CD1c-positive myeloid dendritic cell (primary cell): ENCODE results near the gene SNED1.

ENCODE experiments used
- DNase-seq: peaks from one replicate; pipeline ENCODE4 v3.0.0-alpha.2; 2016; ENCODE audit errors: extremely low spot score

The SNED1 gene

DNA sequence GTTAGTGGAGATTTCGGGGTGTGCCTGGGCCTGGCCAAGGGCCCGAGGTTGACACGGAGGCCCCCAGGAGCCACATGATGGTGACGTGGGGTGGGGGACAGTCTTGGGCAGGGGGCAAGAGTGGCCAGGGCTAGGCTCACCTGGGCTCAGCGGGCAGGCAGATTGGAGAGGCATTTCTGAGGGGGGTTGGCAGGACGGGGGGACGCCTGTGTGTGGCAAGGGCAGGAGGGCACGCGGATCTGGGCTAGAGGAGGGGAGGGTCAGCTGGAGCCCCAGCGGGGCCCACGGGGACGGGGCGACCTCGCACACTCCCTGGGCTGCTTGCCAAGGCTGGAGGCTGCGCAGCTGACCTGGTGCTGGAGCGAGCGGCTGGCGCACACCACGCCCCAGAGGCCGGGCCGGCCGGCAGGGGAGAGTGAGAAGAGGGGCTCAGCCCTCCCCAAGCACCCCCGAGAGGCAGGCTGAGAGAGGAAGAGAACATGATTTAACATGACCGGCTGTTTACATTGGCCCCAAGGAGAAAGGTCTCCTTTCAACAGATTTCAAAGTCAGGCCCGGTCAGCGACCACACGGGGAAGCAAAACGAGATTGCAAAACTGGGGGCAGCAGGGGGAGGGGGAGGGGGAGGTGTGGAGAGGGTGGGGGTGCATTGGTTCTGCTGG lies 38.0 kb upstream of the SNED1 start:
- peak; percentile 38 for DNase-seq

DNA sequence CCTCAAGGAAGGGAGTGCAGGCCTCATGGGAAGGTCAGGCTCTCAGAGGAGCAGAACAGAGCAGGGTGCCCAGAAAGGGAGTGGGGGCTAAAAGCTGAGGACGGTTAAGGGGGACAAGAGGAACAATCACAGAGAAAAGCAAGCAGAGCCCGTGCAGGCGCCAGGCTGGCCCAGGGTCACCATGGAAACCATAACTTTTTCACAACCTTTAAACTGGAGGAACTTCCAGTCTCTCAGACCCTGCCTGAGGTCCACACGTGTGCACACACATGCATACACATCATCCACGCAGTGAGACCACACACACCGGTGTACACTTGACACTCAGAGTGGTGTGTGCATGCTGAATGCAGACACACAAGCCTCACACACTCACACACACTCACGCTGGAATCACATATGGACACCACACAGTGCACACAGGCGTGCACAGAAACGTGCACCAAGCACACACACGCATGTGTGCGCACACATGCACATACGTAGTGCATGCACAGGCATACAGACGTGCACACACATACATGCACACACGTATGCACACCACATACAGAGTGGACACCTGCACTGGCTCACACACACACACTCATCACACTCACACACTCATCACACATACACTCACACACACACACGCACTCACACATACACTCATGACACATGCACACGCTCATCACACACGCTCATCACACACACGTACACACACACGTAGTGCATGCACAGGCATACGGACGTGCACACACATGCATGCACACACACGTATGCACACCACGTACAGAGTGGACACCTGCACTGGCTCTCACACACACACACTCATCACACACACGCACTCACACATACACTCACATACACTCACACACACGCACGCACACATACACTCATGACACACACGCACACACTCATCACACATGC lies 37.2 kb upstream of the SNED1 start:
- DNase-seq = peak; percentile 71

DNA sequence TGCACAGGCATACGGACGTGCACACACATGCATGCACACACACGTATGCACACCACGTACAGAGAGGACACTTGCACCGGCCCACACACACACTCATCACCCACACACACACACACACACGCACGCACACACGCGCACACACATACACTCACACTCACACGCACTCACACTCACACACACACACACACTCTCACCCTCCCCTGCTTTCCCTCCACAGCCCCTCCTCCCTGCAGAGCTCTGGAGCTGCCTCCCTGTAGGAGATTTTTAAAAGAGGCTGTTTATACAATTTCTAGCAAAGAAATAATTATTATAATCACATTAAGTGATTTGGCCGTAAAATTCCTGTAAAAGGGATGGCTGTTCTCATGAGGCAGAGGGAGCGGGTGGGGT lies 36.5 kb upstream of the SNED1 start:
- DNase-seq = no peak

DNA sequence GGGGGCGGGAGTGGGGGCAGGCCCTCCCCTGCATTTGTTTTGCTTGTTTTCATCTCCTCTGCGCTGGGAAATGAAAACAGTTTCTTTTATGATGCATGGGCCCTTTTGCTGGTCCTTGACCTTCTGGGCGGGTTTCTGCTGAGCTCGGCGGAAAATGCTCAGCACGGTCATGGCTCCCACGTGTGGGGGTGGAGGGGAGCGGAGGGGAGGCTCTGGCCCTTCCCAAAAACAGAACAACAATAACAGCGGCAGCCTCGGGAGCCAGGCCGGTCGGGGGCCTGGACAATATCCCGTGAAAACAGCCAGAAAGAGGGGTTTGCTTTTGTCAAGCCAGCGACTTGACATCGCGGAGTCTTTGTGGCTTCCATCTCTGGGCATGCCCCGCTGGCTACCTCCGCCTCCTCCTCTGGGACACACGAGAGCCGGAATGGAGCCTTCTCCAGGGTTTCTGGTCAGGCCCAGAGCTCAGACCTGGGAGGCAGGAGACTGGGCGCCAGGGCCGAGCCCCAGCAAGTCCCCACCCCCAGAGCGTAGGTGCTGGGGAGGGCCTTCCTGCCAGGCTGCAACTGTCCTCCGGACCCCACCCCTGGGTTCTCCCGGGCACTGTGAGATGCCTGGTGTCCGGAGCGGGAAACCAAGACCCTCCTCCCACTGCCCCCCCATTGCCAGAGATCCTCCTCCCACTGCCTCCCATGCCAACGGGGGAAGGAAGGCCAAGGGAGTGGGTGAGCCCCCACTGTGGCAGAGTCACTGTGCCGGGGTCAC lies 35.9 kb upstream of the SNED1 start:
- DNase-seq = peak; percentile 68

DNA sequence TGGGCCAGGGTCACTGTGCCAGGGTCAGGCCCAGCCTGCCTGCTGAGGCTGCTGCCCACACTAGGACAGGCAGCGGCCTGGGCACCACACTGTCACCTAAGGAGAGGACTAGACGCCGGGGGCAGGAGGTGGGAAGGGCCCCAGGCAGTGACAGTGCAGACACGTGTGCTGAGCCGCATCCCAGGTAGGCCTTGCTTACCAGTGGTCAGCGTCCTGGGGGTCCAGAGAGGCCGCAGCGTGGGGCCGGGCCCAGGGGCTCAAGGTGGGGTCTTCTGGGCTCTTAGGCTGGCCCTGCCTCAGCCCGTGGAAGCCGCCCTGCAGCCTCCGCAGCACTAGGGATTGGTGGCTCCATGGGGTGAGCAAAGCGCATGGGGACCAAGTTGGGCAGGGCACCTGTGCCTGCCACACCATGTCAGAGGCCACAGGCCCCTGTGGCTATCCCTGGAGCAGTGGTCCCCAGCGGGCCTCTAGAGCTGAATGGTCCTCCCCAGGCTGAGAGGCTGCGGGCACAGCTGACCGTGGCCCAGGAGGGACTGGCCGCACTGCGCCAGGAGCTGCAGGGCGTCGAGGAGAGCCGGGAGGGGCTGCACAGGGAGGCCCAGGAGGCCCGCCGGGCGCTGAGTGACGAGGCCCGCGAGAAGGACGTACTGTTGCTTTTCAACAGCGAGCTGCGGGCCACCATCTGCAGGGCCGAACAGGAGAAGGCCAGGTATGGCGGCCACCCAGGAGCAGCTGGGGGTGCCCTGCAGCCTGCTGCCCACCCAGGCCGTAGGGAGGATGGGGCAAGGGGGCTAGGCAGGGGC lies 35.2 kb upstream of the SNED1 start:
- DNase-seq = no peak

DNA sequence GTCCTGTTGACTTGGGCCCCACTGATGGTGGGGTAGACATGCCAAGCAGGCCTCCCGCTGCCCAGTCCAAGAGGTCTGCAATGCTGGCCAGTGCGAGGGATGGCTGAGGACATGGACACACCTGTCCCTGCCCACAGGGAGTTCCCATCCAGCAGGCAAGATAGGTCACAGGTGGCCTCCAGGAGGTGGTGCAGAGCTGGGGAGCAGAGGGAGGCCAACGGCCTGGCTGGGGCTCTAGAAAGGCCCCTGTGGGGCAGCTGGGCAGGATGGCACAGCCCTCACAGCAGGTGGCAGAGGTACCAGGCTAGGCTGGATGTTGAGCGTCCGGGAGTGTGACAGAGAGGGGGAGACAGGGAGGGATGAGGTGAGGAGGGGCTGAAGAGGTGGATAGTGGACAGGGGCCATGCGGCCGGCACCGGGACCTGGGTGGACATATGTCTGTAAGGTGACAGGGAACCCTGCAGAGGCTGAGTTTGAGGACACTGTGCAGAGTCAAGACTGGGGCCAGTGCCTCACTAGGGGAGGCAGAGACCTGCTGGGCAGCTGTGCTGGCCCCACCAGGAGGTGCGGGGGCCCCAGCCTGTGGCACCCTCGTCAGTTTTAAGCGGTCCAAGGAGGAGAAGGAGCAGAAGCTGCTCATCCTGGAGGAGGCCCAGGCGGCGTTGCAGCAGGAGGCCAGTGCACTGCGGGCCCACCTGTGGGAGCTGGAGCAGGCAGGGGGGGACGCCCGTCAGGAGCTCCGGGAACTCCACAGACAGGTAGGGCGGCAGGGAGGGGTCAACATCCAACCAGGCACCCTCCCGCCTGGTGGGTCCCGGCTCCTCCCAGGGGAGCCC lies 34.3 kb upstream of the SNED1 start:
- no peak for DNase-seq

DNA sequence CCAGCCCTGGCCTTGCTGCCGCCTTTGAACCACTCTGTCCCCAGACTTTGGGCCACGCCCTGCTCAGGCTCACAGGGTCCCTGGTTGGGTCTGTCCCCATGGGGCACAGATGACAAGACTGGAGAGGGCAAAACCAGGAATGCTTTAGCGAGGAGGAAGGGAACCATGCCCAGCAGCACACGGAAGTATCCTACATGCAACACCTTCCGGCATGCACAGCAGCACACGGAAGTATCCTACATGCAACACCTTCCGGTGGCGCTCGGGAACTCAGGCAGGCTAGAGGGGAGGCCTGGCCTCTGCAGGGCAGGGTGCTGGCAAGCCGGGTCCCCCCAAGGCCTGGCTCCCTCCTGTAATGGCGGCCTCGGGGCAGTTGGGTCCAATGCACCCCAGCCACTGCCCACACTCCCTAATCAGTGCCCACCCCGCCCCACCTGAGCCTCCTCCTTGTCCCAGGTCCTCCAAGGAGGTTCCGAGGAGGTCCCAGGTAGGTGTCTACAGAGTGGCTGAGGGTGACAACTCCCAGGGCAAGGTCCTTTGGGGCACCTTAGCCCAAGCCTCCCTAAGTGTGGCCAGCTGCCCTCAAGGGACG lies 33.6 kb upstream of the SNED1 start:
- no peak for DNase-seq

DNA sequence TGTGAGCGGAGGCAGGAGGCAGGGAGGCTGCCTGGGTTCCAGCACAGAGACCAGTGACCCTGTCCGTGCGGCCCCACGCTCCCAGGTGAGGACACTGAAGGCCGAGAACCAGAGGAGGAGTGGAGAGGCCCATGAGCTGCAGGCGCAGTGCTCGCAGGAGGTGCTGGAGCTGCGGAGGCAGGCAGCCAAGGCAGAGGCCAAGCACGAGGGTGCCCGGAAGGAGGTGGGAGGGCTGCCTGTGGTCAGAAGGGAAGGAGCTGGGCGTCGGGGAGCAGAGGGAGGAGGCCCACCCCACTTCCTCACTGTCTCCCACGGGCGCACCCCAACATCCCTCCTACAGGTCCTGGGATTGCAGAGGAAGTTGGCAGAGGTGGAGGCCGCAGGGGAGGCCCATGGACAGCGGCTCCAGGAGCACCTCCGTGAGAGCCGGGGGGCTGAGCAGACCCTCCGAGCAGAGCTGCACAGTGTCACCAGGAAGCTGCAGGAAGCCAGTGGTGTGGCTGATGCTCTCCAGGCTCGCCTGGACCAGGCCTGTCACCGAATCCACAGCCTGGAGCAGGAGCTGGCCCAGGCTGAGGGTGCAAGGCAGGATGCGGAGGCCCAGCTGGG lies 33.0 kb upstream of the SNED1 start:
- DNase-seq = peak; percentile 66

DNA sequence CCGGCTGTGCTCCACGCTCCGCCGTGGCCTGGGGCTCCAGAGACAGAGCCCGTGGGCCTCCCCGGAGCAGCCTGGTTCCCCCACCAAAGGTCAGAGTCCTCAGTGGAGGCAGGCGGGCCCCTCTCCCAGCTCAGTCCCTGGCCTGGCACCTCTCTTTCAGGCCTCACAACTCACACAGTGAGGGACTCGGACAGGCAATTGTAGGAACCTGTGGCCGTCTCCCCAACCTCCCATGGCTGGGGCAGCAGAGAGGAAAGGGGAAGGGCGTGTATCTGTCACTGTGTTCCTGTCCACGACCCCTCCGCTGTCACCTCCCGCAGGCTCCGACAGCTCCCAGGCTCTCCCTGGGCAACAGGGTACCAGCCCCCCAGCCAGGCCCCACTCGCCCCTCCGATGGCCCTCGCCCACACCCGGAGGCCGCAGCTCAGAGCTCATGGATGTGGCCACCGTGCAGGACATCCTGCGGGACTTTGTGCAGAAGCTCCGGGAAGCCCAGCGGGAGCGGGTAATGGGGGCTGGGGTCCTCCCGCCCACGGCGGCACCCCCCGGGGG lies 32.4 kb upstream of the SNED1 start:
- peak; percentile 17 for DNase-seq

DNA sequence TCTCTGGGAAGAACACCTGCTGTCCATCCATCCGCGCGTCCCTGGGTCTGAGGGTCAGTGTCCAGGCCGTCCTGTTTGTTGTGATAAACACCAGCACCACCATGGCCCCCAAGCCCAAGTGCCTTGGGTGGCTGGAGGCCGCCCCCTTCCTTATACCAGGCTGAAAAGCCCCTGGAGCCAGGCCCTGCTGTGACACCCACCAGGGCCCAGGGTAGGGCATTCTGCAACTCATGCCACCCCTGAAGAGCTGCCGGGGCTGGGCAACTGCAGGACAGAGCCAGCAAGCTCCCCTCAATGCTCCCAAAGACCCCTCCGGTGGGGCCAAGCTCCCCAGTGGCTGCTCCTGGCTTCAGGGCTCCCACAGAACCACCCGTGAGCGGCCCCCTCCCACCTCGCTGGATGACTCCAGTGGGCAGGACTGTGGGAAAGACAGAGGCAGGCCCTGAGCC lies 31.9 kb upstream of the SNED1 start:
- no peak for DNase-seq

DNA sequence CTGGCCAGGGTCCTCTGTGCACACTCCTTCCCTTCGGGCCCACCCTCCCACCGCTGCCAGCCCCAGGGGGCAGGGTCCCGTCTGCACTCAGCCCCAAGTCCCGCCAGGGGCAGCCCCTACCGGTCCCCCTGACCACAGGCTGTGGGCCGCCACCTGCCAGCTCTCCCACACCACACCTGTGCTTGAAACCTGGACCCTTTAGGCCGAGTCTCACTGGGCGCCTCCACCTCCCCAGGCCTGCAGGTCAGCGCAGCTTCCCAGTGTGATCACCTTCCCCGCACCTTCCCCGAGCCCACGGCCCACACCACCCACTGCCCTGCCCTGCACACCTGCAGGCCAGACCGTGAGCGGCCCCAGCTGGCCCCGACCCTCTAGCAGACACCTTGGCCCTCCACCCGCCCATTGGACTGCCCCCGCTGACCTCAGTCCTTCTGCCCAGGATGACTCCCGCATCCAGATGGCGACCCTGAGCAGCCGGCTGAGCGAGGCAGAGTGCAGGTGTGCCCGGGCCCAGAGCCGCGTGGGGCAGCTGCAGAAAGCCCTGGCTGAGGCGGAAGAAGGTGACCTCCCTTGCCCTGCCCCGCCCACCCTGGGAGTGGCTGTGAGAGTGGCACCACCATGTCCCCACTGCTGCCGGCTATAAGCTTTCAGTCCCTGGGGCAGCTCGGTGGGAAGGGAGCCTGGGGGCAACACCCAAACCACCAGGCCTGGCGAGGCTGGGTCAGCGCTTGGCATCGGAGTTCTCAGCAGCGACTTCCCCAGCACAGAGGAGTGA lies 31.3 kb upstream of the SNED1 start:
- no peak for DNase-seq

DNA sequence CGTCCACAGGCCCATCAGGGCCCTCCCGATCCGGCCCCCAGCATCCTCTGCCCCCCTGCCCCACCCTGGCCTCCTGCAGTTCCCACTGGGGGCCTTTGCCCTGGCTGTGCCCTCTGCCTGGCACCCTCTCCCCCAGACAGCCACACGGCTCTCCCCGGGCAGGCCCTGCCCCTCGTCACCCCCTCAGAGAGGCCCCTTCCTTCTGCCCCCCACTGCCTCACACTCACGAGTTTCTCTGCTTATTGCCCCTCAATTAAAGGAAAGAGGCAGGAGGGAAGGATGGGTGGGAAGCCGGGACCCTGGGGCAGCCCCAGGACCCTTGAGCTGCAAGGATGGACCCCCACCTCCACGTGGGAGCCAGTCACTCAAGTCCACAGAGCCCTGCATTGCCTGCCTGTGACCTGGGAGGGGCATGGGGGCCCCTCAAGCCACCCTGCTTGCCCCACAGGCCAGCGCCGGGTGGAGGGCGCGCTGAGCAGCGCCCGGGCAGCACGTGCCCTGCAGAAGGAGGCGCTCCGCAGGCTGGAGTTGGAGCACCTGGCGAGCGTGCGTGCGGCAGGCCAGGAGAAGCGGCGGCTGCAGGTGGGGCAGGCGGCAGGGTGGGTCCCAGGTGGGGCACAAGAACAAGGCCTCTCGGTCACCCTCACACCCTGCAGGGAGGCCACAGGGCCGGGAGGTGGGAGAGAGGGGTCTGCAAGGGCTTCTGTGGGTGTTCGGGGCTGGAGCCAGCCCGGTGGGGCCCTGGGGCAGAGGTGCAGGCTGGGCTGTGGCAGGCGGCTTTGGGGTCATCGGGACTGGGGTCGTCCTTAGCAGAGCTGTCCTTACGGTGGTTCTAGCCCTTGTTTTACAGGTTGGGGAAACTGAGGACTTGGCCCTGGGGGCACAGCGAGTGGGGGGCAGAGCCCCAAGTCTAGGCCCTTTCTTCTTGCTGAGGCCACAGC lies 30.5 kb upstream of the SNED1 start:
- DNase-seq = no peak

DNA sequence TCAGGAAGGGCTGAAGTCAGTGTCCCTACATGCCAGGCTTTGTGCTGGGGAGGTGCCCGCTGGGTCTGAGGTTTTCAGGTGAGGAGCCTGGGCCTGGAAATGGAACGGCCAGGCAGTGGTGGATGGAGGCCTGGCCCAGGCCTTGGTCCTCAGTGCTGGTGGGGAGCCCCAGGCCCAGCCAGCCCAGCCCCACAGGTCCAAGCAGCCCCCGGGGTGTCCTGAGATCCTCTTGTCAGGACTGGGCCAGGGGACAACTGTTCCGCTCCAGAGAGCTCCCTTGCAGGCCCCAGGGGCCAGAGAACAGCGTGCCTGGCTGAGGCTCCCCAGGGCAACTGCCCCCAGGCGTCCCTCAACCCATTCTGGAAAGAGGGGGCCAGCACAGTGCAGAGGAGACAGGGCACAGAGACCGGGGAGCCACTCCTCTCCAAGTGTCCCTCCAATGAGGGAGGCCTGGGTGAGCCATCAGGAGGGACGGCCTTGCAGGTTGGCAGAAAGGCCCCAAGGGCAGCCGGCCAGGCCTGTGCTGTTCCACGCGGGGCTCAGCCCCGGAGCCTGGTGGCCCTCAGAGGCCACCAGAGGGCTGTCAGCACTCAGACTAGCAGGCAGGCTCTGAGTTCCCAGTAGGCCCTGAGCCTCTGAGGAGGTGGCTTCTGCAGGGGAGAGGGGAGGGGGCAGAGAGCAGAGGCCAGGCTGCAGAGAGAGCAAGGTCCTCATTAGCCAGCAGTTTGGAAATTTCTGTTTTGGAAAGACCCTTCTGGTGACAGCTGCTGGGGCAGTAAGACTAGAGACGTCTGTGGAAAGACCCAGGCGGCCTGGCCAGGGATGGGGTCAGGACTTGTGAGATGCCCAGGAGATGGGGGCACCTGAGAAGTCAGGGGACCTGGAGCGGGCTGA lies 29.4 kb upstream of the SNED1 start:
- no peak for DNase-seq

DNA sequence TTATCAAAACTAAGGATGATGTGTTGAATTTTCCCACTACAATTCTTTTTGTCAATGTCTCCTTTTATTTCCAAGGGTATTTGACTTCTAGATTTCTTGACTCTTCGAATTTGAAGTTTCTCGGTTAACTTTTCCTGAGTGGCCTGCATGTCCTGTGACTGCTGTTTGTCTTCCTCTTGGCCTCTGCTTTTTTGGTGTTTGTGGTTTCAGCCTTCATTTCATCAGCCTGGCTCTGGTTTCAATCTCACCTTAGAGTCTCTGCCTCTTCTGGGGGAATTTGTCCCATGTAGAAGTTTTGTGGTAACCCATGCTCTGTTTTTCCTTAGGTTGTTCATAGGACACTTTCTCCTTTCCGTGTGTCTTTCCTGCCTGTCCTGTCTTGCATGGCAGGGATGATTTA lies 28.3 kb upstream of the SNED1 start:
- DNase-seq = no peak

DNA sequence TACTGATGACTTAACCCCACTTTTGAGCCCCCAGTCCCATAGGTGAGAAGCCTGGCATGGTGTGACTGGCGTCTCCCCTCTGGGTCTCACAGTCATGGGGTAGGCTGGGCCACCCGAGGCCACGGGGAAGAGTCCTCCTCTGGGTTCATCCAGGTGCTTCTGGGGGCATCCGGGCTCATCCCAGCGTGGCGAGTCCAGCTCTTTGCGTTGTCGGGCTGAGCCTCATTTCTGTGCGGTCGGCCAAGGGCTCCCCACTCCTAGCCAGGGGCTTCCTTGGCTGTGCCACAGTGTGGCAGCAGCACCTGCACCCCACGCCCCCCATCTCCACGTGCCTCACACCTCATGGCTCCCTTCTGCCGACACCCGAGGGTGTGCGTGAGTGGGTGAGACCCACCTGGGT lies 27.6 kb upstream of the SNED1 start:
- DNase-seq = no peak

DNA sequence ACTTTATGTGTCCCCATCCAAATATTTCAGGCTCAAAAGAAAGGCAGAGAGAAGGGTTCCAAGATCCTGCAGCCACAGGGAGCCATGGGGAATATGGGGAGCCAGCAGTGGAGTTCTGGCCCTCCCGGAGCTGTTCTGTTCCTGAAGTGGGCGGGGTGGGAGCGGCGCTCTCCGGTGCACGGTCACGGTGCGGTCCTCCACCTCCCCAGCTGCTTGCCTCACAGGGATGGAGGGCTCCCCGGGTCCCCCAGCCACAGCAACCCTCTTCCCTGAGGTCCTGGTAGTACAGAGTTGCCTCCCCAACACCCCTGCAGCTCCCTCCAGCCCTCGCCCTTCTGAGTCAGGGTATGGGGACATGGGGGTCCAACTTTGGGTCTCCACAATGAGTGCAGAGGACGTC lies 26.2 kb upstream of the SNED1 start:
- no peak for DNase-seq
